Measurements from ENCODE around the gene TPPP2.

Gene TPPP2

GRCh38 chr14:21081521-21082142, 51.6 kb downstream of the TPPP2 start:
- no peak for DNase-seq
